Panc1 (cell line): Measurements from ENCODE around the gene CLMP. TPM values are rescaled to one million over a fixed set of nuclear protein-coding genes. Genes with fewer than 3 reads are reported as not detected.

Experiments
- ATAC-seq: fragments of 200-7000 bp; cut with Tn5 transposase; 2 replicates; pipeline ENCODE4 v1.9.1; 2020; ENCODE audit warnings: mild to moderate bottlenecking, moderate library complexity
- BruUV-seq: library from RNA; stranded (reverse); fragments of 400-500 nt; replicated peaks from 2 replicates; lab custom pipeline; 2021; lab: Mats Ljungman, UMichigan
- CTCF ChIA-PET: fragments of 300-600 bp; sonication (Branson Sonifier 250); formaldehyde crosslinking; loops from one replicate; lab custom pipeline; 2022; ENCODE audit warnings: antibody characterized with exemption; lab: Charles Lee
- POLR2A ChIA-PET: fragments of 300-600 bp; sonication (Branson Sonifier 250); formaldehyde crosslinking; loops from one replicate; lab custom pipeline; 2022; ENCODE audit warnings: antibody characterized with exemption; lab: Charles Lee
- DNase-seq: peaks from one replicate; pipeline ENCODE4 v3.0.0-alpha.2; 2010; ENCODE audit warnings: low read depth, low spot score
- H3K27ac ChIP-seq: 2 replicates; pipeline ENCODE4 v1.5.1; 2011; ENCODE audit warnings: mild to moderate bottlenecking, low read length, inconsistent platforms
- H3K27me3 ChIP-seq: fragments of 200-500 bp; sonication (Bioruptor generic); 2 replicates; pipeline ENCODE4 v1.6.0; 2014; ENCODE audit warnings: low read length, inconsistent platforms; ENCODE audit not compliant: control insufficient read depth, insufficient read depth
- H3K36me3 ChIP-seq: fragments of 200-500 bp; sonication (Bioruptor generic); 2 replicates; pipeline ENCODE4 v1.5.1; 2014; ENCODE audit warnings: inconsistent platforms, mild to moderate bottlenecking, low read length, moderate library complexity; ENCODE audit not compliant: control insufficient read depth, insufficient read depth
- H3K4me1 ChIP-seq: 2 replicates; pipeline ENCODE4 v1.5.1; 2011; ENCODE audit warnings: inconsistent platforms, mild to moderate bottlenecking, low read length, moderate library complexity; ENCODE audit not compliant: control insufficient read depth, insufficient read depth
- H3K4me3 ChIP-seq, 2 experiments: 2 replicates each; pipeline ENCODE4 v1.5.1; 2011 to 2012; ENCODE audit warnings: low read depth in 2 of 2, low read length in 2 of 2, mild to moderate bottlenecking in 2 of 2, inconsistent platforms in 1 of 2, moderate library complexity in 1 of 2
- H3K9me3 ChIP-seq: fragments of 200-500 bp; sonication (Bioruptor generic); 2 replicates; pipeline ENCODE4 v1.5.1; 2014; ENCODE audit warnings: low read depth, mild to moderate bottlenecking, inconsistent platforms, low read length, moderate library complexity; ENCODE audit not compliant: control insufficient read depth, insufficient read depth
- CTCF ChIP-seq: fragments of 450-650 bp; IDR thresholded peaks from 2 replicates; pipeline ENCODE4 v1.5.1; 2017; ENCODE audit warnings: mild to moderate bottlenecking
- POLR2AphosphoS5 ChIP-seq: IDR thresholded peaks from 2 replicates; pipeline ENCODE4 v1.6.1; 2012; ENCODE audit warnings: mild to moderate bottlenecking, low read depth, low read length, moderate library complexity
- SIN3A ChIP-seq: IDR thresholded peaks from 2 replicates; pipeline ENCODE4 v1.6.1; 2012; ENCODE audit warnings: low read depth, mild to moderate bottlenecking, low read length, moderate library complexity, borderline replicate concordance; ENCODE audit not compliant: insufficient read depth
- TCF7L2 ChIP-seq: IDR thresholded peaks from 2 replicates; pipeline ENCODE4 v1.6.1; 2011; ENCODE audit warnings: mild to moderate bottlenecking, low read depth, low read length, inconsistent platforms
- in situ Hi-C: cut with HindIII; loops from 2 replicates; pipeline ENCODE4 v1.10.0; 2016; ENCODE audit warnings: low sequenced_read_pairs, low pct_unique_long_range_greater_than_20kb
- intact Hi-C: fragments of 100-400 bp; cut with micrococcal nuclease; formaldehyde crosslinking; loops from one replicate; pipeline ENCODE4 v1.10.0; 2022; ENCODE audit not compliant: unreplicated experiment
- total RNA-seq: library from RNA; stranded (reverse); gene quantifications from one replicate; pipeline ENCODE4 v1.2.1, GENCODE V29; 2021; ENCODE audit not compliant: unreplicated experiment
- TF ChIP-seq, protein P1 (sequence below), 2 experiments: IDR thresholded peaks; 2 replicates each; pipeline ENCODE4 v1.6.1; 2011 to 2012; ENCODE audit warnings: low read depth in 2 of 2, control low read depth in 1 of 2, low read length in 1 of 2, mild to moderate bottlenecking in 1 of 2, moderate library complexity in 1 of 2; ENCODE audit not compliant: insufficient read depth in 1 of 2

CLMP gene
- total RNA-seq, 1 experiment from 2014 or later: 1.5 TPM

- Histone ChIP-seq H3K27ac (no peak overlapping the region), H3K4me1 (no peaks in the 10 kb centered on the region), H3K4me3 (no peak overlapping the region), H3K27me3 (peaks cover 5% of the 10 kb centered on the region; the same call in 1 of the 2 replicates), H3K36me3 (no peaks in the 10 kb centered on the region), H3K9me3 (no peaks in the 10 kb centered on the region)
- ChIA-PET POLR2A (no interaction called here), CTCF (no interaction called here)
- no TSS peak for BruUV-seq
- intact Hi-C loops: no loop called here
- in situ Hi-C loops: no loop called here
- TF ChIP-seq, protein P1, sequence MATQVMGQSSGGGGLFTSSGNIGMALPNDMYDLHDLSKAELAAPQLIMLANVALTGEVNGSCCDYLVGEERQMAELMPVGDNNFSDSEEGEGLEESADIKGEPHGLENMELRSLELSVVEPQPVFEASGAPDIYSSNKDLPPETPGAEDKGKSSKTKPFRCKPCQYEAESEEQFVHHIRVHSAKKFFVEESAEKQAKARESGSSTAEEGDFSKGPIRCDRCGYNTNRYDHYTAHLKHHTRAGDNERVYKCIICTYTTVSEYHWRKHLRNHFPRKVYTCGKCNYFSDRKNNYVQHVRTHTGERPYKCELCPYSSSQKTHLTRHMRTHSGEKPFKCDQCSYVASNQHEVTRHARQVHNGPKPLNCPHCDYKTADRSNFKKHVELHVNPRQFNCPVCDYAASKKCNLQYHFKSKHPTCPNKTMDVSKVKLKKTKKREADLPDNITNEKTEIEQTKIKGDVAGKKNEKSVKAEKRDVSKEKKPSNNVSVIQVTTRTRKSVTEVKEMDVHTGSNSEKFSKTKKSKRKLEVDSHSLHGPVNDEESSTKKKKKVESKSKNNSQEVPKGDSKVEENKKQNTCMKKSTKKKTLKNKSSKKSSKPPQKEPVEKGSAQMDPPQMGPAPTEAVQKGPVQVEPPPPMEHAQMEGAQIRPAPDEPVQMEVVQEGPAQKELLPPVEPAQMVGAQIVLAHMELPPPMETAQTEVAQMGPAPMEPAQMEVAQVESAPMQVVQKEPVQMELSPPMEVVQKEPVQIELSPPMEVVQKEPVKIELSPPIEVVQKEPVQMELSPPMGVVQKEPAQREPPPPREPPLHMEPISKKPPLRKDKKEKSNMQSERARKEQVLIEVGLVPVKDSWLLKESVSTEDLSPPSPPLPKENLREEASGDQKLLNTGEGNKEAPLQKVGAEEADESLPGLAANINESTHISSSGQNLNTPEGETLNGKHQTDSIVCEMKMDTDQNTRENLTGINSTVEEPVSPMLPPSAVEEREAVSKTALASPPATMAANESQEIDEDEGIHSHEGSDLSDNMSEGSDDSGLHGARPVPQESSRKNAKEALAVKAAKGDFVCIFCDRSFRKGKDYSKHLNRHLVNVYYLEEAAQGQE (IDR thresholded peaks at IDR 0.05; ENCODE audit: insufficient read depth in 1 of 2, low read depth in 2 of 2, low read length in 1 of 2): no peak
- TF ChIP-seq TCF7L2: no peak
- no peak for TF ChIP-seq CTCF
- DNase-seq (no peak), ATAC-seq (no peak)
Measured at GRCh38 chr11:123200264-123200663, 5.2 kb upstream of the CLMP start.

DNA sequence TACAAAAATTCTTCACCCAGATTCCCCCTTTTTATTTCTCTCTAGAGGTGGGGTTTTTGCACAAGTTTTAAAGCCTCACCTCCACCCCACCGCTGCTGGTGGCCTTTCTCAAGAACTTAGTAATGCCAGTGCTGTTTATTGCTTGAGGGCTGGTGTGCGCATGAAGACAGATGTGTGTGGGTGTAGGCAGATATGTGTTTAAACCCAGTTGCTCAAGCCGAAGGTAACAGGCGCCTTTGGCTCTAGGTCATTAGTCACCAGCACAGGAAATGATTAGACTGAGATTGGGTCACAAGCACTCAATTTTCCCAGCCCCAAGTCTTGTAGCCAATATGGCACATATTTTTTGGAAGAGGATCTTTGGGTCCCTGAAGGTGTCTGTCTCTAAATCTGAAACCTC lies 2.7 kb upstream of the CLMP start:
- intact Hi-C loops: no loop called here
- H3K27ac ChIP-seq: no peak overlapping the region
- ChIA-PET CTCF (no interaction called here), POLR2A (no interaction called here)
- no peaks in the 10 kb centered on the region for H3K4me1 ChIP-seq
- ATAC-seq: no peak
- no peak overlapping the region for H3K4me3 ChIP-seq
- BruUV-seq: no TSS peak
- no peaks in the 10 kb centered on the region for H3K9me3 ChIP-seq
- TF ChIP-seq POLR2AphosphoS5 (no peak), SIN3A (no peak), TCF7L2 (no peak)
- no peak for DNase-seq
- in situ Hi-C loops: no loop called here
- H3K27me3 ChIP-seq: peaks cover 11% of the 10 kb centered on the region
- no peaks in the 10 kb centered on the region for H3K36me3 ChIP-seq

- Histone ChIP-seq H3K9me3 (no peaks in the 10 kb centered on the region), H3K4me3 (no peak overlapping the region), H3K36me3 (no peaks in the 10 kb centered on the region), H3K27ac (no peak overlapping the region), H3K27me3 (peaks cover 15% of the 10 kb centered on the region), H3K4me1 (no peaks in the 10 kb centered on the region)
- in situ Hi-C loops (no loop called here), intact Hi-C loops (no loop called here)
- no peak for DNase-seq
- no peak for ATAC-seq
- no peak for TF ChIP-seq TCF7L2
- TF ChIP-seq, protein P1 (IDR thresholded peaks at IDR 0.05; ENCODE audit: insufficient read depth in 1 of 2, low read depth in 2 of 2, low read length in 1 of 2): no peak
- TF ChIP-seq SIN3A: no peak
- TF ChIP-seq CTCF: no peak
- no peak for TF ChIP-seq POLR2AphosphoS5
- no TSS peak for BruUV-seq
- POLR2A ChIA-PET: no interaction called here
- CTCF ChIA-PET: no interaction called here
Measured at GRCh38 chr11:123196060-123196714, 1.1 kb upstream of the CLMP start.
